Measurements from ENCODE around the gene BGN.

Gene BGN

GRCh38 chrX:153494541-153495361 lies at the start of gene BGN:
BGN (plus strand) TSS chrX:153494980; CDS start chrX:153504632, 9,652 bp downstream.
- H3K4me3 ChIP-seq (ENCODE audit: low read depth, low read length), result no peak within 1 kb of the TSS
- no peak for TF ChIP-seq CTCF (IDR thresholded peaks at IDR 0.05; ENCODE audit: insufficient read depth, low read depth, low read length, missing control alignments)
- DNase-seq (ENCODE audit: low read depth), result no peak

GRCh38 chrX:153445106-153445855 lies 49.5 kb upstream of the BGN start:
- TF ChIP-seq CTCF (IDR thresholded peaks at IDR 0.05; ENCODE audit: insufficient read depth, low read depth, low read length, missing control alignments), result no peak
- DNase-seq (ENCODE audit: low read depth), result no peak
- H3K4me3 ChIP-seq (ENCODE audit: low read depth, low read length), result no peak overlapping the region

- H3K4me3 ChIP-seq (ENCODE audit: low read depth, low read length), result no peak within 1 kb of the TSS
- DNase-seq (ENCODE audit: low read depth), result no peak
- no peak for TF ChIP-seq CTCF (IDR thresholded peaks at IDR 0.05; ENCODE audit: insufficient read depth, low read depth, low read length, missing control alignments)
Observed at GRCh38 chrX:153445856-153446635, 48.7 kb upstream of the BGN start, which contains the start of gene TREX2. TREX2 (minus strand) TSS chrX:153446056; CDS start chrX:153445430, 626 bp downstream.

GRCh38 chrX:153446636-153446936 lies 48.2 kb upstream of the BGN start:
- no peak overlapping the region for H3K4me3 ChIP-seq (ENCODE audit: low read depth, low read length)
- TF ChIP-seq CTCF (IDR thresholded peaks at IDR 0.05; ENCODE audit: insufficient read depth, low read depth, low read length, missing control alignments), result no peak
- DNase-seq (ENCODE audit: low read depth), result no peak

- TF ChIP-seq CTCF (IDR thresholded peaks at IDR 0.05; ENCODE audit: insufficient read depth, low read depth, low read length, missing control alignments), result no peak
- no peak overlapping the region for H3K4me3 ChIP-seq (ENCODE audit: low read depth, low read length)
- DNase-seq (ENCODE audit: low read depth), result no peak
Observed at GRCh38 chrX:153446950-153447580, 47.7 kb upstream of the BGN start.

GRCh38 chrX:153447581-153447960 lies 47.2 kb upstream of the BGN start:
- DNase-seq (ENCODE audit: low read depth), result no peak
- no peak for TF ChIP-seq CTCF (IDR thresholded peaks at IDR 0.05; ENCODE audit: insufficient read depth, low read depth, low read length, missing control alignments)
- H3K4me3 ChIP-seq (ENCODE audit: low read depth, low read length), result no peak overlapping the region

Data from GM12865 (cell line).